ENCODE data around the gene ZNFX1.

DNA sequence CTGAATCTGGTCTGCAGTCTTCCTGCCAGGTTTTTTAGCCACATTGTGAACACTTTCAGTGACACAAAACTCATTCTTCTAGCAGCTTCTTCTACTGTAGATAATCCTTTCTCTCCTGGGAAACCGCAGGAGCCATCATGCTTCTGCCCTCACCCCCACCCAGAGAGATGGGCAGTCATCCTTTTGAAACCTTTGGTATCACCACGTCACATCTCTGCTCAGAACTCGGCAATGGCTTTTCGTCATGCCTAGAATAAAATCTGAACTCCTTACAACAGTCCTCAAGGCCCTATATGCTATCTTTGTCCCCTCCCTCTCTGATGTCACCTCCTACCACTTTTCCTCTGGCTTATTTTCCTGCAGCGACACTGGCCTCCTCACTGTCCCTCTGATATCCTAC, 46.4 kb upstream of the ZNFX1 start:
- no peak for TF ChIP-seq EZH2 (IDR thresholded peaks at IDR 0.05; ENCODE audit: insufficient read depth, poor library complexity, severe bottlenecking)
- TF ChIP-seq EZH2phosphoT487 (IDR thresholded peaks at IDR 0.05; ENCODE audit: insufficient read depth, low read depth) = no peak

All from GM23248 (cell line).